ENCODE measurements around the gene OR2V1.
"Not testable (repeated sequence)": the region's sequence is repeated elsewhere in the genome, so short reads cannot be mapped to it uniquely, and the experiment has no call there.

DNA sequence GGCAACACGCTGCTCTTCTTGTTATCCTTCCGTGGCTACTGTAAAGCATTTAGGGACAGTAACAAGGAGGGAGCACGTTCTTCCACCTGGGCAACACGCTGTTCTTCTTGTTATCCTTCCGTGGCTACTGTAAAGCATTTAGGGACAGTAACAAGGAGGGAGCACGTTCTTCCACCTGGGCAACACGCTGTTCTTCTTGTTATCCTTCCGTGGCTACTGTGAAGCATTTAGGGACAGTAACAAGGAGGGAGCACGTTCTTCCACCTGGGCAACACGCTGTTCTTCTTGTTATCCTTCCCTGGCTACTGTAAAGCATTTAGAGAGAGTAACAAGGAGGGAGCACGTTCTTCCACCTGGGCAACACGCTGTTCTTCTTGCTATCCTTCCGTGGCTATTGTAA, 17.4 kb downstream of the OR2V1 start:
- TF ChIP-seq POLR2A (IDR thresholded peaks at IDR 0.05), result not testable (repeated sequence)
- TF ChIP-seq, protein P1, sequence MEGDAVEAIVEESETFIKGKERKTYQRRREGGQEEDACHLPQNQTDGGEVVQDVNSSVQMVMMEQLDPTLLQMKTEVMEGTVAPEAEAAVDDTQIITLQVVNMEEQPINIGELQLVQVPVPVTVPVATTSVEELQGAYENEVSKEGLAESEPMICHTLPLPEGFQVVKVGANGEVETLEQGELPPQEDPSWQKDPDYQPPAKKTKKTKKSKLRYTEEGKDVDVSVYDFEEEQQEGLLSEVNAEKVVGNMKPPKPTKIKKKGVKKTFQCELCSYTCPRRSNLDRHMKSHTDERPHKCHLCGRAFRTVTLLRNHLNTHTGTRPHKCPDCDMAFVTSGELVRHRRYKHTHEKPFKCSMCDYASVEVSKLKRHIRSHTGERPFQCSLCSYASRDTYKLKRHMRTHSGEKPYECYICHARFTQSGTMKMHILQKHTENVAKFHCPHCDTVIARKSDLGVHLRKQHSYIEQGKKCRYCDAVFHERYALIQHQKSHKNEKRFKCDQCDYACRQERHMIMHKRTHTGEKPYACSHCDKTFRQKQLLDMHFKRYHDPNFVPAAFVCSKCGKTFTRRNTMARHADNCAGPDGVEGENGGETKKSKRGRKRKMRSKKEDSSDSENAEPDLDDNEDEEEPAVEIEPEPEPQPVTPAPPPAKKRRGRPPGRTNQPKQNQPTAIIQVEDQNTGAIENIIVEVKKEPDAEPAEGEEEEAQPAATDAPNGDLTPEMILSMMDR (IDR thresholded peaks at IDR 0.05 in 8 of 11, conservative IDR thresholded peaks at IDR 0.05 in 3 of 11), result not testable (repeated sequence)
